Measurements from ENCODE around the gene SUV39H1. TPM values are rescaled to one million over a fixed set of nuclear protein-coding genes. Genes with fewer than 3 reads are reported as not detected.

SUV39H1 gene
- total and polyA plus RNA-seq, 9 of the 15 experiments (the other 6 are each of a cell fraction or from before 2014, with no cell fraction given) = 4.7 to 34.7 (median 17.9) TPM

DNA sequence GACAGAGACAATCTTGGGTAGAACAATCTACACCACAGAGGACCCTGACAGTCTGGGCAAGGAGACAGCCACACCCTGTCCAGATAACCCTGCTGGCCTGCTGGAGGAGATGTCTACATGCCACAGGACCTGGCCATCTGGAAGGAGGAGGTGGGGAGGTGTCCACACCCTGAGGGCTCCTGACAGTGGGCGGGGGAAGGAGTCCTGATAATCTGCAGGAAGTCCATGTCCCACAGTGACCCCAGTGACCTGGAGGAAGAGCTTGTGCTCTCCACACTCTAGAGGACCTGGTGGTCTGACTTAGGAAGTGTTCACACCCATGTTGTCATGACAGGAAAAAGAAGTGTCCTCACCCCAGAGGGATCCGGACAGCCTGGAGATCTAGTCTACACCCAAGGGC, 5.5 kb downstream of the SUV39H1 start:
- Histone ChIP-seq H3K27ac (ENCODE audit: extremely low read depth, low read depth, low read length) (peak overlapping the region; percentile 65; the same call in 2 of the 3 replicates), H3K4me1 (replicated peaks in 1 of 2; ENCODE audit: control insufficient read depth in 2 of 2, insufficient read depth in 2 of 2, low read length in 2 of 2) (peaks cover 31 to 34% of the 10 kb centered on the region in 2 experiments), H2AFZ (ENCODE audit: low read depth, low read length) (no peak overlapping the region), H4K20me1 (replicated peaks; ENCODE audit: control insufficient read depth, insufficient read depth, low read length) (peaks cover 15% of the 10 kb centered on the region), H3K36me3 (ENCODE audit: control insufficient read depth, insufficient read depth, low read length) (peaks cover 90% of the 10 kb centered on the region), H3K27me3 (ENCODE audit: control insufficient read depth in 2 of 2, insufficient read depth in 2 of 2, low read length in 2 of 2) (no peaks in the 10 kb centered on the region), H3K9me1 (ENCODE audit: control insufficient read depth, insufficient read depth, low read length) (no peaks in the 10 kb centered on the region), H3K4me3 (no peak overlapping the region), H3K9me3 (replicated peaks; ENCODE audit: control insufficient read depth, insufficient read depth, low read depth, low read length) (no peaks in the 10 kb centered on the region), H3K9ac (ENCODE audit: insufficient read depth in 1 of 2, low read depth in 2 of 2, low read length in 2 of 2) (peak overlapping the region; percentile 10 to 77; a peak in 3 of 4 replicates), H3K4me2 (ENCODE audit: insufficient read depth, low read length) (peak overlapping the region; percentile 52), H3K79me2 (ENCODE audit: control insufficient read depth, insufficient read depth, low read length) (peaks cover 79% of the 10 kb centered on the region)
- FAIRE-seq = peak; percentile 95
- DNase-seq (ENCODE audit: extremely low read depth in 1 of 4, low spot score in 3 of 4) = peak; percentile 55 to 88 (median 72)
- intact Hi-C loops (cut with micrococcal nuclease) = loop anchor here (5.0 kb wide), 1 partner anchor 35 kb away; no protein-coding TSS in a partner anchor
- ATAC-seq = peak; percentile 83
- 0% methylated on average over 1 of the region's 2 CpGs for WGBS (ENCODE audit: insufficient coverage, low coverage, missing lambda C conversion rate)
- ChIA-PET CTCF (ENCODE audit: low intra/inter-chr PET ratio) (no interaction called here), POLR2A (interaction anchor here (1.0 to 1.3 kb wide), 2 partner anchors 8 to 10 kb away, joined by 3 to 8 read pairs; no protein-coding TSS in a partner anchor)
- in situ Hi-C loops (cut with MboI) = no loop called here
- BruUV-seq (replicated peaks) = no TSS peak
- TF ChIP-seq PML (IDR thresholded peaks at IDR 0.05; ENCODE audit: low read length) (no peak), TRIM24 (IDR thresholded peaks at IDR 0.05) (0 out of 4 replicates have a peak, but pooled peaks of 1 of the 2 experiments have one; percentile 19), ZNF785 (CRISPR knock-in tag; IDR thresholded peaks at IDR 0.05) (no peak), ZC3H11A (IDR thresholded peaks at IDR 0.05; ENCODE audit: low read depth, low read length) (no peak), ZNF140 (CRISPR knock-in tag; IDR thresholded peaks at IDR 0.05) (no peak), E4F1 (CRISPR knock-in tag; IDR thresholded peaks at IDR 0.05; ENCODE audit: borderline replicate concordance) (no peak), KLF6 (CRISPR knock-in tag; IDR thresholded peaks at IDR 0.05; ENCODE audit: borderline replicate concordance) (no peak), TCF7 (IDR thresholded peaks at IDR 0.05; ENCODE audit: borderline replicate concordance) (no peak), SPI1 (IDR thresholded peaks at IDR 0.05; ENCODE audit: borderline replicate concordance, low read depth, low read length) (no peak), ATF1 (CRISPR knock-in tag; IDR thresholded peaks at IDR 0.05) (no peak), ATF1 (tag; IDR thresholded peaks at IDR 0.05) (no peak), SRSF9 (IDR thresholded peaks at IDR 0.05; ENCODE audit: borderline replicate concordance, low read depth, low read length) (no peak), TBL1XR1 (IDR thresholded peaks at IDR 0.05; ENCODE audit: low read length in 2 of 2) (peak in 1 of 2 experiments; percentile 35; a peak in 1 of 4 replicates), TAF15 (IDR thresholded peaks at IDR 0.05; ENCODE audit: low read depth, low read length) (no peak), ZNF280B (CRISPR knock-in tag; IDR thresholded peaks at IDR 0.05) (no peak), CREM (IDR thresholded peaks at IDR 0.05; ENCODE audit: low read depth) (no peak; the same call in 1 of the 2 replicates), HSF4 (CRISPR knock-in tag; IDR thresholded peaks at IDR 0.05; ENCODE audit: borderline replicate concordance) (no peak), ASH1L (IDR thresholded peaks at IDR 0.05; ENCODE audit: borderline replicate concordance, low read depth, partially characterized antibody) (no peak), XRCC4 (IDR thresholded peaks at IDR 0.05; ENCODE audit: extremely low read depth, insufficient read depth, insufficient read length) (no peak), FOXM1 (IDR thresholded peaks at IDR 0.05; ENCODE audit: low read depth) (no peak), FOXM1 (CRISPR knock-in tag; IDR thresholded peaks at IDR 0.05; ENCODE audit: low read depth) (no peak), RCOR1 (IDR thresholded peaks at IDR 0.05; ENCODE audit: borderline replicate concordance in 1 of 2, low read depth in 2 of 2, low read length in 2 of 2) (peak in 1 of 2 experiments; percentile 36; a peak in 1 of 4 replicates), PHB2 (IDR thresholded peaks at IDR 0.05; ENCODE audit: low read depth) (no peak)

All from K562 (cell line).